GM21529 (cell line): ENCODE measurements around the gene CXCL11.
"Not testable (repeated sequence)": the region's sequence is repeated elsewhere in the genome, so short reads cannot be mapped to it uniquely, and the experiment has no call there.

ENCODE experiments used
- ATAC-seq: cut with Tn5 transposase; IDR thresholded peaks from one replicate; pipeline ENCODE4 v1.9.1; 2021; ENCODE audit not compliant: unreplicated experiment

Gene CXCL11

DNA sequence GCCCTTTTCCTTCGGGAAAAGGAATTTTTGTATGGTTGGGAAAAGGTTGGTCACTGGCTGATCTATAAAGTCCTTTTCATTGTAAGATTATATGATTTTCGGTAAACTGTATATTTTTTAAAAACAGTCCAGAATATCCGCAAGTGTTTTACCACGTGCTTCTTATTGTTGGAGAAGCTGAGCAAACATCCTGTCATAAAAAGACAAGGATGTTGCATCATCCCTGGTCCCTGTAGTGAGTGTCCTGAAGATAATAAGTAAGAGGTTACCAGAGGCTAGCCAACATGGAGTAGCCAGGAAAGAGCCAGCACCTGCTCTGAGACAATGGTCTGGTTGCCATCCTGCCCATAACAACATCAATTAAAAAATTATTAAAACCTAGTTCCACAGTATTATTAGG lies 33.7 kb downstream of the CXCL11 start:
- ATAC-seq, result no peak

GRCh38 chr4:76001700-76002099 lies 34.2 kb downstream of the CXCL11 start:
- ATAC-seq, result no peak

DNA sequence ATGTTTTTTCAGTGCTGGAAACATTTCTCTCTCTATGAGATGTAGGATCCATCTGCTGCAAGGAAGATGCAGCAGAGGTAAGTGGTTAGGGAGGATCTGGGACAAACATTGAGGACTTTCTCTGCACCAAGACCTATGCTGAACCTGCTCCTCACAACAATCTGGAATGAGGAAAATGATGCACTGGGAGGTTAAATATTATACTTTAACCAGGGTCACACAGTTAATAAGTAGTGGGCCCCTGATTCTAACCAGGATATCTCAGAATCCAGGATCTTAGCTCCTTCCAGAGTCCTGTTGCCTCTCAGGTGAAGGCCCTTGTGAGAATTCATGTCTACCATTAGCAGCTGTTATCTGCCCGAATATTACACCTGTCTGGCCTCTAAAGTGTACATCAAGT lies 35.6 kb downstream of the CXCL11 start:
- no peak for ATAC-seq

GRCh38 chr4:75998525-75999147 lies 37.2 kb downstream of the CXCL11 start:
- not testable (repeated sequence) for ATAC-seq

DNA sequence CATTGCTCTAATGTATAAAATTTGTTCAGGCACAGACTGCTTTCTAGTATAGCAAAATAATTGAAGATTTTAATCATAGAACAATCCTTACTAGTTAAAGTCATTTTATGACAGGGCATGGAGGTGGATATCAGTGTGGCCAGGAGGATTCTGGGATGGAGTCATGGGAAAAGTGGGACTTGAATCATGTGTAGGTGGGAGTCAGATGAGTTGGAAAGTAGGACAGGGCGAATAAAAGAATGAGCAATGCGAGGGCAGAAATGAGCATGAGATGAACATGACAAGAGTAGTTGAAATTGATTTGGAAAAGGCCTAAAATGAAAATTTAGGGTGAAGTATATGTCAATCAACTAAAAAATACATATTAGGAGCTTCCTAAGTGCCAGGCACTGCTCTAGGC lies 37.9 kb downstream of the CXCL11 start:
- no peak for ATAC-seq

- ATAC-seq, result no peak
Measured at GRCh38 chr4:75997081-75997480, 38.8 kb downstream of the CXCL11 start.

- ATAC-seq, result no peak
Measured at GRCh38 chr4:75995727-75996126, 40.1 kb downstream of the CXCL11 start.

GRCh38 chr4:75992462-75992861 lies 43.4 kb downstream of the CXCL11 start:
- no peak for ATAC-seq

DNA sequence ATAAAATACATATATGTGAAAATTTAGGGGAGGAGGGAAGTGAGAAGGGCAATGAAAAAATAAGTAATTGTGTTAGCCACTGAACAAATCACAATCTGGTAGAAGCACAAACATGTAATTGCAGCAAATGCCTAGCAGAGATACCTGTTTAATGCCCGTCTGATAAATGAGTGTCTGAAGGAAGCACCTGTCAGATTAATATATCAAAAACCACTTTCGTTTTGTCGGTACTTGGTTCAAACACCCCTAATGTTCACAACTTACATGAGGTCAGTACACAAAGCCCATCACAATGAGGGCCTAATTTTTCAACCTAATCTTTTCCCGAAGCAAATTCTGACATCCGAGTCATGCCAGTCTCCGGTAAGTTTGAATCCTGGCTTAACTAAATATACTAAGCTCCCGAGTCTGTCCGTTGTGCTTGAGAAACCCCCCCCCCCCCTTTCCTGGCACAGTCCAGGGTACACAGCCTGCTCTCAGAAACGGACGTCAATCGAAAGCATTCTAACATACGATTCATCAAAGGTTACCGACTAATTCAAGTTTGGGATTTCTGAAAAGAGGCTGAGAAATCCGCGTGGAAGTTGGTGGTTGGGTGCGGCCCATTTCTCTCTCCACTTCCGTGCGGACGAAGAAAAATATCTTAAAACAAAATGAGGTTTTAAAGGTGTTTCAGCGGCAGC lies 45.9 kb downstream of the CXCL11 start:
- ATAC-seq, result no peak

DNA sequence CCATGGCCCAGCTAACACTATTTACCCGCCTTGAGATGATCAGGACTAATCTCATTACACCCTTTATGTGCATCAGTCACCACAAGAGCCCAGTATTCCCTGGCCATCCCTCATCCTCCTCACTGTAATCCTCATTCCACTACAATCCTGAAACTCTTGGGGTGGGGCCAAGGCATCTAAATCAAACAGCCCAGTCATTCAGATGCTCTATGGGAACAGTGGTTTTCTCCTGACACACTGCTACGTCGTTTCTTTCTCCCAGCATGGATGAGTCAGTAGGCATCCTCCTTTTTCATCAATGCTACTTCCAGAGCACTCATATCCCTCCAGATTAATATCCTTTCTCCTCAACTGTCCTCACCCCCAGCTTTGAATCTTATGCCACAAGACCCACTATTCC lies 50.8 kb downstream of the CXCL11 start:
- ATAC-seq, result no peak
